Mucosa of descending colon (tissue), 3 donors: ENCODE results near the gene ST3GAL6. TPM values are rescaled to one million over a fixed set of nuclear protein-coding genes. Genes with fewer than 3 reads are reported as not detected.

Source experiments
- ATAC-seq: fragments of 200-7000 bp; cut with Tn5 transposase; one replicate; pipeline ENCODE4 v1.9.1; 2020; ENCODE audit warnings: mild to moderate bottlenecking, moderate library complexity
- DNase-seq, 3 donors: peaks; one replicate each; pipeline ENCODE4 v3.0.0-alpha.2; 2020
- H3K36me3 ChIP-seq: fragments of 200-600 bp; one replicate; pipeline ENCODE4 v1.8.0; 2021; ENCODE audit warnings: low read depth, mild to moderate bottlenecking
- H3K4me1 ChIP-seq: fragments of 200-600 bp; one replicate; pipeline ENCODE4 v1.8.0; 2021; ENCODE audit warnings: low read depth, mild to moderate bottlenecking
- H3K4me3 ChIP-seq: fragments of 200-600 bp; one replicate; pipeline ENCODE4 v1.8.0; 2021; ENCODE audit warnings: mild to moderate bottlenecking
- H3K9me3 ChIP-seq: fragments of 200-600 bp; one replicate; pipeline ENCODE4 v1.8.0; 2021; ENCODE audit warnings: mild to moderate bottlenecking
- CTCF ChIP-seq: fragments of 200-600 bp; IDR thresholded peaks from one replicate; pipeline ENCODE4 v1.8.0; 2022; ENCODE audit warnings: antibody characterized with exemption, mild to moderate bottlenecking
- intact Hi-C, 2 donors: fragments of 100-400 bp; cut with DNase I in 1 of 2; cut with micrococcal nuclease in 1 of 2; formaldehyde crosslinking; loops; one replicate each; pipeline versions ENCODE4 v1.11.0 to v1.11.1; 2022; cut with DNase I, micrococcal nuclease
- total RNA-seq, 3 donors: library from RNA; stranded (reverse); fragmentation: NEBNext Ultra II Directional in 2 of 3; extraction: Animal tissue kit (Norgen Biotek cat#: 25700) in 2 of 3; gene quantifications; one replicate each; pipeline versions ENCODE4 v1.2.1 to v1.2.4, GENCODE V29; 2021 to 2023
- donor health status: DM: no; HTN: no; CAD: no; lungs with moderate emphysema.
- donor health status: DM: no; HTN: no; CAD: no.
- donor health status: DM: no; HTN: yes; CAD: no.

ST3GAL6 gene
- total RNA-seq, 3 donors from 2014 or later, result 1.4 to 10.9 (median 2.3) TPM

GRCh38 chr3:98843266-98843959 lies 80.3 kb downstream of the ST3GAL6 start:
- Histone ChIP-seq H3K9me3 (no peaks in the 10 kb centered on the region), H3K4me1 (no peaks in the 10 kb centered on the region), H3K36me3 (no peaks in the 10 kb centered on the region), H3K4me3 (no peak overlapping the region)
- DNase-seq (no peak), ATAC-seq (no peak)
- intact Hi-C loops, result no loop called here
- TF ChIP-seq CTCF, result no peak

Other genes starting within 250 kb of the ST3GAL6 start
- gene CLDND1, start 240.4 kb upstream of the ST3GAL6 start, total RNA-seq, result 100 to 1,000 TPM in 1 of 3 donors, 10 to 100 TPM in 2; 64.6 to 150 (median 70.4) TPM
- 10 to 100 TPM in 1 of 3 donors, 1 to 10 TPM in 2; 4.5 to 11.5 (median 6.9) TPM for gene GPR15, start 231.4 kb upstream of the ST3GAL6 start, total RNA-seq
- gene CPOX, start 169.7 kb upstream of the ST3GAL6 start, total RNA-seq, result 10 to 100 TPM; 16.2 to 17.9 (median 17.6) TPM
- 10 to 100 TPM in 2 of 3 donors, 1 to 10 TPM in 1; 9.6 to 34.8 (median 17.5) TPM for gene DCBLD2, start 138.4 kb downstream of the ST3GAL6 start, total RNA-seq